Heart left ventricle (tissue), 16 donors: ENCODE results near the gene TWF2. TPM values are rescaled to one million over a fixed set of nuclear protein-coding genes. Genes with fewer than 3 reads are reported as not detected.
"Not testable (repeated sequence)": the region's sequence is repeated elsewhere in the genome, so short reads cannot be mapped to it uniquely, and the experiment has no call there.

Source experiments
- ATAC-seq, 4 donors: fragments of 200-7000 bp; cut with Tn5 transposase; one replicate each; pipeline ENCODE4 v1.9.1; 2020 to 2022; ENCODE audit warnings: moderate library complexity in 4 of 4, mild to moderate bottlenecking in 3 of 4, moderate number of reproducible peaks in 1 of 4
- DNase-seq, 5 donors: peaks; one replicate each; pipeline ENCODE4 v3.0.0-alpha.2; 2020
- H3K27ac ChIP-seq, 12 donors: fragments of 200-600 bp; sonication (generic) in 4 of 12; one replicate each; pipeline versions ENCODE4 v1.5.0 to v1.8.0; 2016 to 2022; ENCODE audit warnings: mild to moderate bottlenecking in 2 of 12
- H3K27me3 ChIP-seq, 9 donors: fragments of 200-600 bp; sonication (generic) in 2 of 9; one replicate each; pipeline versions ENCODE4 v1.5.1 to v1.8.0; 2016 to 2022; ENCODE audit warnings: mild to moderate bottlenecking in 3 of 9
- H3K36me3 ChIP-seq, 9 donors: fragments of 200-600 bp; sonication (generic) in 2 of 9; one replicate each; pipeline versions ENCODE4 v1.5.0 to v1.8.0; 2018 to 2022; ENCODE audit warnings: mild to moderate bottlenecking in 2 of 9
- H3K4me1 ChIP-seq, 12 donors: fragments of 200-600 bp; sonication (generic) in 4 of 12; one replicate each; pipeline versions ENCODE4 v1.5.0 to v1.8.0; 2016 to 2022; ENCODE audit warnings: mild to moderate bottlenecking in 3 of 12
- H3K4me3 ChIP-seq, 12 donors: fragments of 200-600 bp; sonication (generic) in 4 of 12; one replicate each; pipeline versions ENCODE4 v1.5.0 to v1.8.0; 2017 to 2022; ENCODE audit warnings: mild to moderate bottlenecking in 9 of 12, moderate library complexity in 4 of 12
- H3K9me3 ChIP-seq, 12 donors: fragments of 200-600 bp; sonication (generic) in 4 of 12; one replicate each; pipeline versions ENCODE4 v1.5.0 to v1.8.0; 2016 to 2022; ENCODE audit warnings: mild to moderate bottlenecking in 1 of 12
- CTCF ChIP-seq, 12 donors: fragments of 200-600 bp; sonication (generic) in 4 of 12; IDR thresholded peaks; one replicate each; pipeline versions ENCODE4 v1.5.0 to v1.8.0; 2018 to 2022; ENCODE audit warnings: antibody characterized with exemption in 12 of 12, mild to moderate bottlenecking in 5 of 12
- POLR2A ChIP-seq, 2 donors: fragments of 450-650 bp; IDR thresholded peaks; one replicate each; pipeline ENCODE4 v1.6.1; 2017; ENCODE audit warnings: antibody characterized with exemption in 2 of 2, mild to moderate bottlenecking in 2 of 2, moderate library complexity in 2 of 2
- WGBS, 4 donors: extraction: QIAGEN DNeasy Blood & Tissue Kit in 2 of 4; methylation state at CpG; one replicate each; pipeline versions ENCODE4 v1.1.5 to v1.1.7; 2013 to 2018; 5-methylcytosine and 5-hydroxymethylcytosine counted together
- intact Hi-C, 10 donors: fragments of 100-400 bp; cut with DNase I; formaldehyde crosslinking; loops; one replicate each; pipeline versions ENCODE4 v1.11.1 to v1.14.2; 2022
- polyA plus RNA-seq, 2 donors: library from polyadenylated mRNA; stranded (reverse); fragments of 200-250 nt; gene quantifications; one replicate each; pipeline ENCODE4 v1.2.3, GENCODE V29; 2013
- total RNA-seq, 9 donors: library from RNA; depleted of rRNA in 2 of 9; stranded (reverse); fragments of >200 nt in 2 of 9; fragmentation: NEBNext Ultra II Directional in 3 of 9; extraction: Animal tissue kit (Norgen Biotek cat#: 25700) in 3 of 9; gene quantifications; one replicate each; pipeline versions ENCODE4 v1.1.0 to v1.2.4, GENCODE V29; 2016 to 2023
- donor health status: ischemic (EF 13 %, LVEDD 7.1; RV severe dilation, severe dysfunction).
- donor health status: healthy with polysubstance abuse.
- donor health status: DM: no; HTN: yes; CAD: no.
- donor health status: DM: no; HTN: no; CAD: no.
- donor health status: ischemic (EF 25% LVEDD 6.9; RV normal size, moderate dysfunction).
- donor health status: ischemic (EF 25% LVEDD 5.7; RV mildly dilated, moderate dysfunction).
- donor health status: healthy.
- donor health status: DM: yes; HTN: yes; CAD: no.
- donor health status: ischemic (EF 35%, LVEDD 5.7; RV mildly dilated, moderate dysfunction).
- donor health status: nonischemic (EF 11% LVEDD 7.7; RV severe dilation, severe dysfunction).
- donor health status: DM: yes; HTN: yes; CAD: no.
- donor health status: PGD.
- donor health status: ischemic (EF 29% LVEDD 5.4; RV normal size, mild dysfunction).
- donor health status: nonischemic (EF 23%, LVEDD 6.1; RV moderate dilation, normal function).

Gene TWF2
- total and polyA plus RNA-seq, 11 donors = 45.8 to 133 (median 109) TPM

- TF ChIP-seq POLR2A (IDR thresholded peaks at IDR 0.05) (peak in 1 of 2 donors; percentile 68), CTCF (IDR thresholded peaks at IDR 0.05) (peak; percentile 39 to 69 (median 56))
- Histone ChIP-seq H3K27me3 (no peaks in the 10 kb centered on the region), H3K9me3 (no peaks in the 10 kb centered on the region), H3K36me3 (peaks cover 0 to 32% (median 9%) of the 10 kb centered on the region in 9 donors), H3K4me3 (peak within 1 kb of the TSS; percentile 73 to 99 (median 82)), H3K4me1 (peaks cover 0 to 80% (median 54%) of the 10 kb centered on the region in 12 donors), H3K27ac (peak within 1 kb of the TSS; percentile 94 to 99 (median 98))
- ATAC-seq (peak; percentile 89 to 97 (median 96)), DNase-seq (peak; percentile 98 to 99 (median 99))
- WGBS, 4 donors = 0 to 1% (median 0%) methylated on average over 18 to 58 of the region's 58 CpGs
- intact Hi-C loops = loop anchor here in 8 of 10 donors (2.0 to 5.0 kb wide), 2 partner anchors 40 to 41 kb away; partner anchors contain the start of gene TWF2 (in 8 of the 8)
Measured at GRCh38 chr3:52278510-52279069, 39.6 kb upstream of the TWF2 start, which contains the start of gene WDR82. Gene WDR82, minus strand, starts transcription at chr3:52278649. Its CDS starts 288 bp downstream, at chr3:52278361.

- no peak for TF ChIP-seq POLR2A (IDR thresholded peaks at IDR 0.05)
- TF ChIP-seq CTCF (IDR thresholded peaks at IDR 0.05) = peak in 11 of 12 donors; percentile 16 to 50 (median 38)
- peak; percentile 41 to 85 (median 73) for ATAC-seq
- Histone ChIP-seq H3K4me3 (peak overlapping the region; percentile 73 to 99 (median 82)), H3K9me3 (no peaks in the 10 kb centered on the region), H3K27me3 (no peaks in the 10 kb centered on the region), H3K36me3 (peaks cover 0 to 37% (median 15%) of the 10 kb centered on the region in 9 donors), H3K27ac (peak overlapping the region; percentile 94 to 99 (median 98)), H3K4me1 (peaks cover 0 to 80% (median 59%) of the 10 kb centered on the region in 12 donors)
- 0 to 1% (median 1%) methylated on average over 22 to 54 of the region's 54 CpGs for WGBS, 4 donors
- intact Hi-C loops = loop anchor here in 8 of 10 donors (2.0 to 5.0 kb wide), 2 partner anchors 39 to 41 kb away; partner anchors contain the start of gene TWF2 (in 8 of the 8)
- DNase-seq = peak in 1 of 5 donors; percentile 75
Measured at GRCh38 chr3:52277972-52278509, 39.1 kb upstream of the TWF2 start.

- Histone ChIP-seq H3K27ac (peak overlapping the region; percentile 94 to 99 (median 98)), H3K27me3 (no peaks in the 10 kb centered on the region), H3K36me3 (peaks cover 0 to 37% (median 21%) of the 10 kb centered on the region in 9 donors), H3K4me3 (peak overlapping the region; percentile 73 to 99 (median 82)), H3K4me1 (peaks cover 0 to 80% (median 66%) of the 10 kb centered on the region in 12 donors), H3K9me3 (no peaks in the 10 kb centered on the region)
- 1% methylated on average over 28 of the region's 28 CpGs for WGBS, 4 donors
- DNase-seq = peak; percentile 85 to 90 (median 88)
- TF ChIP-seq CTCF (IDR thresholded peaks at IDR 0.05) (no peak), POLR2A (IDR thresholded peaks at IDR 0.05) (peak; percentile 8 to 40)
- ATAC-seq = peak; percentile 28 to 60 (median 45)
- intact Hi-C loops = loop anchor here in 5 of 10 donors (5.0 kb wide), 1 partner anchor 40 kb away; the partner anchor contains the start of gene TWF2 (in 5 of the 5)
Measured at GRCh38 chr3:52277071-52277964, 38.4 kb upstream of the TWF2 start.

GRCh38 chr3:52274781-52275180, 35.8 kb upstream of the TWF2 start:
- peaks cover 0 to 55% (median 29%) of the 10 kb centered on the region in 9 donors for H3K36me3 ChIP-seq
- not testable (repeated sequence) for H3K27me3 ChIP-seq, H3K9me3 ChIP-seq, ATAC-seq, DNase-seq
- H3K27ac ChIP-seq = peak overlapping the region in 3 of 12 donors; percentile 97 to 99 (median 99)
- H3K4me3 ChIP-seq = peak overlapping the region in 2 of 12 donors; percentile 84 to 99
- intact Hi-C loops = loop anchor here in 7 of 10 donors (5.0 kb wide), 2 partner anchors 37 to 277 kb away; partner anchors contain the start of genes TWF2 (in 6 of the 7) and RPL29 (in 1 of the 7)
- peaks cover 1 to 85% (median 79%) of the 10 kb centered on the region in 12 donors for H3K4me1 ChIP-seq
- 91 to 93% (median 93%) methylated on average over 18 of the region's 18 CpGs for WGBS, 4 donors
